Gastrocnemius medialis (tissue), 4 donors: ENCODE results near the gene CACNB1.
"Not testable (repeated sequence)": the region's sequence is repeated elsewhere in the genome, so short reads cannot be mapped to it uniquely, and the experiment has no call there.

ENCODE experiments used
- CTCF ChIP-seq, 5 experiments: fragments of 450-650 bp in 3 of 5; fragments of 200-600 bp in 2 of 5; sonication (generic) in 2 of 5; IDR thresholded peaks in 4 of 5; conservative IDR thresholded peaks in 1 of 5; 1 replicate in 4 of 5; 2 replicates in 1 of 5; pipeline ENCODE4 v1.5.1; 2016 to 2019; ENCODE audit warnings: antibody characterized with exemption in 5 of 5, mild to moderate bottlenecking in 3 of 5, moderate library complexity in 3 of 5
- POLR2A ChIP-seq, 2 donors: fragments of 450-650 bp; IDR thresholded peaks; one replicate each; pipeline ENCODE4 v1.6.1; 2017; ENCODE audit warnings: antibody characterized with exemption in 2 of 2, mild to moderate bottlenecking in 2 of 2, moderate library complexity in 2 of 2

- not testable (repeated sequence) for TF ChIP-seq CTCF (IDR thresholded peaks at IDR 0.05 in 4 of 5, conservative IDR thresholded peaks at IDR 0.05 in 1 of 5); POLR2A (IDR thresholded peaks at IDR 0.05)
Measured at GRCh38 chr17:39129544-39129943, 67.9 kb downstream of the CACNB1 start.
